Purkinje cell (primary cell): ENCODE data around the gene STRA8. TPM values are rescaled to one million over a fixed set of nuclear protein-coding genes. Genes with fewer than 3 reads are reported as not detected.

Source experiments
- polyA plus RNA-seq: library from polyadenylated mRNA; unstranded; fragments of >200 nt; fragmentation: Nextera tagmentation; gene quantifications from 2 replicates; pipeline ENCODE4 v1.2.1, GENCODE V29; 2014

STRA8 gene, protein sequence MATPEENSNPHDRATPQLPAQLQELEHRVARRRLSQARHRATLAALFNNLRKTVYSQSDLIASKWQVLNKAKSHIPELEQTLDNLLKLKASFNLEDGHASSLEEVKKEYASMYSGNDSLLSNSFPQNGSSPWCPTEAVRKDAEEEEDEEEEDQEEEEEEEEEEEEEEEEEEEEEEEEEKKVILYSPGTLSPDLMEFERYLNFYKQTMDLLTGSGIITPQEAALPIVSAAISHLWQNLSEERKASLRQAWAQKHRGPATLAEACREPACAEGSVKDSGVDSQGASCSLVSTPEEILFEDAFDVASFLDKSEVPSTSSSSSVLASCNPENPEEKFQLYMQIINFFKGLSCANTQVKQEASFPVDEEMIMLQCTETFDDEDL
- polyA plus RNA-seq = not detected in 2 replicates

DNA sequence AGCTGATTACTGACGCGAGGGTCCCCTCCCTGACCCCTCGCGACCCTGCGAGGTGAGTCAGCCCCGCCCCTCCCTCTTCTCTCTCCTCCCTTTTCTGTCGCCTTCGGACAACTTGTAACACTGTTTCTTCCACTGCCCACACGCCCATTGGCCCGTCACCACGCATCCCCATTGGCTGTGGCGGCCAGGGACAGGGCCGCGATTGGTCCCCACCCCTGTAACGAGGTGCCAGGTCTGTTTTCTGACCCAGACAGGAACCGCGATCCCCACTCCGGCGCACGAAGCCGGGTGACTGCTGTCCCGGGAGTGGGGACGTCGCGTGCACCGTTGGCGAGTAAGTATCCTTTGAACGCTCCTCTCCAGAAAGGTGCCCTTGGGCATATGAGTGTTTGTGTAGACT is at the start of gene STRA8:
STRA8 (plus strand) TSS at position 269 of the 400 bp plus-strand sequence. CDS start 6,687 bp downstream, outside the sequence.

DNA sequence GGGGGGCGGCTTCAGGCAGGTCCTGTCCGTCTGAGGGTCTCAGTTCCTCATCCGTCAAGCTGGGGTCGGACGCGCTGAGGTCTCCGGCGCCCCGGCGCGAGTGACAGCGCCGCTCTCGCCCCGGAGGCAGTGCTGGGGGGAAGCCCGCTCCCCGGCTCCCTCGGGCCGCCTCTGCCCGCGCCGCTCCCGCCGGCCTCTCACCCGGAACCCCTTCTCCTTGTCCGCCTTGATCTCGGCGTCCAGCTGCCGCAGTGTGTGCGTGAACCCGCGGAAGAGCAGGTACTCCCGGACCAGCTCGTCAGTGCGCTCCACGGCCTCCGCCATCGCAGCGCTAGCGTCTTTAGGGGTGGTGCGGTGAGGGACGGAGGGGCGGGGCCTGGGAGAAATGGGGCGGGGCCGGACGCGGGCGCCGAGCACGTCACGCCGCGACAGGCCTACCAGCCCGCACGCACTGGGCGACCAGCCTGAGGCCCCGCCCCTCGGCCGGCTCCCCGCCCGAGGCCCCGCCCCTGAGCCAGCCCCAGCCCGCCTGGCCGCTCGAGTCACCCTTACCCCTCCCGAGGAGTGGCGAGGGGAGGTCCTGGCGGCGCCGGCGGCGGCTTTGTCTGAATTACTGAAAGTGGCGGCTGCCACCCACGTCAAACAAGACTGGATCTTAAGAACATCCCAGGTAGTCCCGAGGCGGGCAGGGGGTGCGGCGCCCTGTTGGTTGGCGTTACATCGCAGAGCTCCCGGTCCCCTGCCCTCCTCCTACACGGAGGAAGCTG is 22.3 kb upstream of the STRA8 start, which contains the start of gene WDR91:
WDR91 (minus strand) TSS at position 348 of the 767 bp plus-strand sequence; CDS start at position 324, 24 bp downstream.

Other genes starting within 250 kb of the STRA8 start
- gene AGBL3, start 247.3 kb upstream of the STRA8 start, polyA plus RNA-seq = 0.13 and 1.9 TPM in 2 replicates
- 0.22 TPM in 1 of 2 replicates, not detected in the other for gene TMEM140, start 85.8 kb upstream of the STRA8 start, polyA plus RNA-seq
- 1.3 and 1.9 TPM in 2 replicates for gene CYREN, start 63.1 kb upstream of the STRA8 start, polyA plus RNA-seq
- gene WDR91, start 22.3 kb upstream of the STRA8 start, polyA plus RNA-seq = 1.4 and 2.7 TPM in 2 replicates